Choroid plexus epithelial cell (primary cell): ENCODE measurements around the gene VPREB3.

Source experiments
- DNase-seq: peaks from one replicate; pipeline ENCODE4 v3.0.0-alpha.2; 2010; ENCODE audit warnings: low read depth
- H3K4me3 ChIP-seq: 2 replicates; pipeline ENCODE4 v1.5.1; 2011; ENCODE audit warnings: low read depth, mild to moderate bottlenecking, control low read depth, low read length, moderate library complexity
- CTCF ChIP-seq: conservative IDR thresholded peaks from 2 replicates; pipeline ENCODE4 v1.5.1; 2011; ENCODE audit warnings: low read depth, mild to moderate bottlenecking, control low read depth, inconsistent platforms, low read length, moderate library complexity

VPREB3 gene

GRCh38 chr22:23781511-23782183 is 27.4 kb upstream of the VPREB3 start:
- peak; percentile 31 for DNase-seq
- no peak for TF ChIP-seq CTCF
- no peak overlapping the region for H3K4me3 ChIP-seq

- no peak overlapping the region for H3K4me3 ChIP-seq
- DNase-seq: no peak
- TF ChIP-seq CTCF: no peak
These were observed 26.8 kb upstream of the VPREB3 start for GRCh38 chr22:23781065-23781464.

- DNase-seq: no peak
- TF ChIP-seq CTCF: no peak
- H3K4me3 ChIP-seq: no peak overlapping the region
These were observed 26.0 kb upstream of the VPREB3 start for GRCh38 chr22:23780146-23780748.

- DNase-seq: no peak
- no peak for TF ChIP-seq CTCF
- H3K4me3 ChIP-seq: no peak overlapping the region
These were observed 25.5 kb upstream of the VPREB3 start for GRCh38 chr22:23779731-23780130.

DNA sequence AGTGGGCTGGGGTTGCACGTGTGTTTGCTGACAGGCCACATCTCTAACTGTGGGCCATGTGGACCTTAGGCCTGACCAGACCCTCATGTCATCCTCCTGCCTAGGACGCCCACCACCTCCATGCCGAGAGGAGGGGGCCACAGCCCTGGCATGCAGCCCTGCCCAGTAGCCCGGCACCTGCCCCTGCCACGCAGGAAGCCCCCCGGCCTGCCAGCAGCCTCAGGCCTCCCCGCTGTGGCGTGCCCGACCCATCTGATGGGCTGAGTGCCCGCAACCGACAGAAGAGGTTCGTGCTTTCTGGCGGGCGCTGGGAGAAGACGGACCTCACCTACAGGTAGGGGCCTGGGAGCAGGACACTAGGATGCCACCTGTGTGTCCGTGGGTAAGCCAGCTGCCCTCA is 24.9 kb upstream of the VPREB3 start:
- DNase-seq: no peak
- H3K4me3 ChIP-seq: no peak overlapping the region
- no peak for TF ChIP-seq CTCF

DNA sequence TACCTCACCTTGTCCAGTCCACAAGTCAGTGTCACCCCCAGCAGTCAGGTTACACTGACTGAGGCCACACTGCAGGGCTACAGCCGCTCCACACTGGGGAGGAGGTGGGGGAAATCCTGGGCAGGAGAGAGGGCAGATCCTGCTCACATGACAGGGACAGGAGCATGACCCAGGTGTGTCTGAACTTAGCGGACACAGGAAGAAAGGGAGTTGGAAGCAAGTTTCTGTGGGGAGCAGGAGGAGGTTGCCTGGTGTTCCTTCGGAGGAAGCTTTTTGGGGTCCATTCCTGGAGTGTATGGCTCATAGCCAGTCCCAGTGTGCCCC is 24.3 kb upstream of the VPREB3 start:
- H3K4me3 ChIP-seq: no peak overlapping the region
- DNase-seq: no peak
- no peak for TF ChIP-seq CTCF
